IgD-negative memory B cell (primary cell): ENCODE data around the gene DLG1. TPM values are rescaled to one million over a fixed set of nuclear protein-coding genes. Genes with fewer than 3 reads are reported as not detected.
"Not testable (repeated sequence)": the region's sequence is repeated elsewhere in the genome, so short reads cannot be mapped to it uniquely, and the experiment has no call there.

Source experiments
- H3K27ac Mint-ChIP-seq, 3 donors: one replicate each; pipeline ENCODE4 v1.8.0; 2020 to 2022; ENCODE audit warnings: mild to moderate bottlenecking in 3 of 3, mixed read lengths in 3 of 3, moderate library complexity in 1 of 3
- H3K27me3 Mint-ChIP-seq: one replicate; pipeline ENCODE4 v1.8.0; 2021; ENCODE audit warnings: mixed read lengths
- H3K36me3 Mint-ChIP-seq: one replicate; pipeline ENCODE4 v1.8.0; 2020; ENCODE audit warnings: mild to moderate bottlenecking, mixed read lengths
- H3K4me1 Mint-ChIP-seq, 3 donors: one replicate each; pipeline ENCODE4 v1.8.0; 2020 to 2022; ENCODE audit warnings: mixed read lengths in 3 of 3, mild to moderate bottlenecking in 1 of 3
- H3K4me3 Mint-ChIP-seq, 4 donors: one replicate each; pipeline ENCODE4 v1.8.0; 2020 to 2022; ENCODE audit warnings: mild to moderate bottlenecking in 4 of 4, mixed read lengths in 4 of 4, moderate library complexity in 3 of 4
- H3K9me3 Mint-ChIP-seq, 3 donors: one replicate each; pipeline ENCODE4 v1.8.0; 2020 to 2021; ENCODE audit warnings: mixed read lengths in 3 of 3, mild to moderate bottlenecking in 1 of 3
- polyA plus RNA-seq: library from polyadenylated mRNA; unstranded; fragments of 300-500 nt; fragmentation: Illumina TruSeq; gene quantifications from one replicate; pipeline ENCODE4 v1.2.3, GENCODE V29; 2021

DLG1 gene
- polyA plus RNA-seq, 1 donor from 2014 or later = 28.6 TPM

- Mint-ChIP-seq H3K4me1 (peaks cover 14 to 48% (median 44%) of the 10 kb centered on the region in 3 donors), H3K36me3 (peaks cover 6% of the 10 kb centered on the region), H3K27ac (peak overlapping the region in 1 of 3 donors; percentile 46), H3K27me3 (no peaks in the 10 kb centered on the region), H3K4me3 (no peak overlapping the region), H3K9me3 (peaks cover 0 to 12% (median 4%) of the 10 kb centered on the region in 3 donors)
These were observed 88.8 kb downstream of the DLG1 start for GRCh38 chr3:197209366-197210260.

DNA sequence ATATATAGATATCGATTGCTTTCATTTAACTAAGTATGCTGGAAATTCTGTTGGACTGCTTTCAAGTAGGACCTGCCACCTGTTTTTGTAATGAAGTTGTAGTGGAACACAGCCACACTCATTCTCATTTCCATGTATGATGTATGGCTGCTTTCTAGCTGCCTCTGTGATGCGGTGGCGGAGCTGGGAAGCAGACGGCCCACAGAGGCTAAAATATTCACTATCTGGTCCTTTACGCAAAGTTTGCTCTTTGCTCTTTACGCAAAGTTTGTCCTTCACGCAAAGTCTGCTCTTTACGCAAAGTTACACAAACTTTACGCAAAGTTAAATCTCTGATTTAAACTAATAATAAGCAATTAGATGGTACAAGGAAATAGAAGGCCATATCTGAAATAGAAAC lies 91.5 kb downstream of the DLG1 start:
- H3K4me1 Mint-ChIP-seq = peaks cover 16 to 60% (median 60%) of the 10 kb centered on the region in 3 donors
- no peak overlapping the region for H3K27ac Mint-ChIP-seq
- no peaks in the 10 kb centered on the region for H3K27me3 Mint-ChIP-seq
- H3K4me3 Mint-ChIP-seq = no peak overlapping the region
- peaks cover 0 to 5% (median 4%) of the 10 kb centered on the region in 3 donors for H3K9me3 Mint-ChIP-seq
- H3K36me3 Mint-ChIP-seq = peaks cover 6% of the 10 kb centered on the region

DNA sequence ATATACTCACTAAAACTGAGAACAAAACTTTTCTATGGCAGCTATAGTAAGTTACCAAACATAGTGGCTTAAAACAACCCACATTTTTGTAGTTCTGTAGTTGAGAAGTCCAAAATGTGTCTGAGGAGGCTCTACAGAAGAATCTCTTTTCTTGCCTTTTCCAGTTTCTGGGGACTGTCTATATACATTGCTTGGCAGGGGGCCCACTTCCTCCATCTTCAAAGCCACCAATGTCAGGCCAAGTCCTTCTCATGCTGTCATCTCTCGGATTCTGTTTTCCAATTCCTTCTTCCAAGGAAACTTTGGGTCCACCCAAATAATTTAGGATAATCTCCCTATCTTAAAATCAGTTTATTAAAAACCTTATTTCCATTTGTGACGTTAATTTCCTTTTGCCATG lies 92.7 kb downstream of the DLG1 start:
- Mint-ChIP-seq H3K4me1 (peaks cover 23 to 58% (median 54%) of the 10 kb centered on the region in 3 donors), H3K27me3 (no peaks in the 10 kb centered on the region), H3K36me3 (peaks cover 7% of the 10 kb centered on the region), H3K9me3 (no peaks in the 10 kb centered on the region), H3K27ac (no peak overlapping the region), H3K4me3 (no peak overlapping the region)

- Mint-ChIP-seq H3K4me1 (peaks cover 27 to 60% (median 57%) of the 10 kb centered on the region in 3 donors), H3K4me3 (no peak overlapping the region), H3K9me3 (no peaks in the 10 kb centered on the region), H3K36me3 (peaks cover 7% of the 10 kb centered on the region), H3K27me3 (no peaks in the 10 kb centered on the region), H3K27ac (no peak overlapping the region)
These were observed 93.1 kb downstream of the DLG1 start for GRCh38 chr3:197205265-197205664.

- H3K36me3 Mint-ChIP-seq = peaks cover 7% of the 10 kb centered on the region
- H3K4me1 Mint-ChIP-seq = peaks cover 28 to 56% (median 54%) of the 10 kb centered on the region in 3 donors
- no peak overlapping the region for H3K27ac Mint-ChIP-seq
- H3K4me3 Mint-ChIP-seq = peak overlapping the region in 1 of 4 donors; percentile 25
- H3K9me3 Mint-ChIP-seq = no peaks in the 10 kb centered on the region
- H3K27me3 Mint-ChIP-seq = no peaks in the 10 kb centered on the region
These were observed 93.7 kb downstream of the DLG1 start for GRCh38 chr3:197204736-197205135.

GRCh38 chr3:197203714-197204146 lies 94.7 kb downstream of the DLG1 start:
- H3K27ac Mint-ChIP-seq = no peak overlapping the region
- no peak overlapping the region for H3K4me3 Mint-ChIP-seq
- no peaks in the 10 kb centered on the region for H3K27me3 Mint-ChIP-seq
- H3K9me3 Mint-ChIP-seq = no peaks in the 10 kb centered on the region
- H3K36me3 Mint-ChIP-seq = peaks cover 7% of the 10 kb centered on the region
- H3K4me1 Mint-ChIP-seq = peaks cover 29 to 49% (median 49%) of the 10 kb centered on the region in 3 donors

GRCh38 chr3:197202694-197203093 lies 95.7 kb downstream of the DLG1 start:
- Mint-ChIP-seq H3K27me3 (no peaks in the 10 kb centered on the region), H3K4me1 (peaks cover 26 to 46% (median 42%) of the 10 kb centered on the region in 3 donors), H3K9me3 (no peaks in the 10 kb centered on the region), H3K36me3 (peaks cover 6% of the 10 kb centered on the region), H3K27ac (no peak overlapping the region), H3K4me3 (peak overlapping the region in 1 of 4 donors; percentile 32)

GRCh38 chr3:197201791-197202452 lies 96.5 kb downstream of the DLG1 start:
- H3K27me3 Mint-ChIP-seq = no peaks in the 10 kb centered on the region
- H3K36me3 Mint-ChIP-seq = peaks cover 3% of the 10 kb centered on the region
- H3K4me3 Mint-ChIP-seq = no peak overlapping the region
- H3K9me3 Mint-ChIP-seq = no peaks in the 10 kb centered on the region
- no peak overlapping the region for H3K27ac Mint-ChIP-seq
- H3K4me1 Mint-ChIP-seq = peaks cover 26 to 46% (median 42%) of the 10 kb centered on the region in 3 donors

DNA sequence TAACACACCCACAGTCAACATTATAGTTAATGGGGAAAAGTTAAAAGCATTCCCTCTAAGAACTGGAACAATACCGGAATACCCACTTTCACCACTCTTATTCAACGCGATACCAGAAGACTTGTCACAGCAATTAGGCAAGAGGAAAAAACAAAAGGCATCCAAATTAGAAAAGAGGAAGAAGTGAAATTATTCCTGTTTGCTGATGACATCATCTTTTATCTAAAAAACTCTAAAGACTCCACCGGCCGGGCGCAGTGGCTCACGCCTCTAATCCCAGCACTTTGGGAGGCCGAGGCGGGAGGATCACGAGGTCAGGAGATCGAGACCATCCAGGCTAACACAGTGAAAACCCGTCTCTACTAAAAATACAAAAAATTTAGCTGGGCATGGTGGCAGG lies 97.6 kb downstream of the DLG1 start:
- not testable (repeated sequence) for H3K4me3 Mint-ChIP-seq, H3K27ac Mint-ChIP-seq, H3K27me3 Mint-ChIP-seq, H3K36me3 Mint-ChIP-seq, H3K9me3 Mint-ChIP-seq
- peaks cover 28 to 45% (median 42%) of the 10 kb centered on the region in 3 donors for H3K4me1 Mint-ChIP-seq

- no peak overlapping the region for H3K27ac Mint-ChIP-seq
- peaks cover 18 to 28% (median 19%) of the 10 kb centered on the region in 3 donors for H3K4me1 Mint-ChIP-seq
- peaks cover 2% of the 10 kb centered on the region for H3K36me3 Mint-ChIP-seq
- peak overlapping the region in 1 of 4 donors; percentile 4 for H3K4me3 Mint-ChIP-seq
- no peaks in the 10 kb centered on the region for H3K27me3 Mint-ChIP-seq
- no peaks in the 10 kb centered on the region for H3K9me3 Mint-ChIP-seq
These were observed 101.1 kb downstream of the DLG1 start for GRCh38 chr3:197197334-197197733.

- H3K36me3 Mint-ChIP-seq = peaks cover 1% of the 10 kb centered on the region
- H3K9me3 Mint-ChIP-seq = no peaks in the 10 kb centered on the region
- H3K4me1 Mint-ChIP-seq = peaks cover 10 to 19% (median 17%) of the 10 kb centered on the region in 3 donors
- H3K27me3 Mint-ChIP-seq = no peaks in the 10 kb centered on the region
- H3K4me3 Mint-ChIP-seq = no peak overlapping the region
- no peak overlapping the region for H3K27ac Mint-ChIP-seq
These were observed 102.2 kb downstream of the DLG1 start for GRCh38 chr3:197196192-197196591.

- H3K27ac Mint-ChIP-seq = no peak overlapping the region
- H3K9me3 Mint-ChIP-seq = no peaks in the 10 kb centered on the region
- H3K36me3 Mint-ChIP-seq = peaks cover 1% of the 10 kb centered on the region
- no peak overlapping the region for H3K4me3 Mint-ChIP-seq
- H3K27me3 Mint-ChIP-seq = no peaks in the 10 kb centered on the region
- peaks cover 3 to 14% (median 12%) of the 10 kb centered on the region in 3 donors for H3K4me1 Mint-ChIP-seq
These were observed 103.1 kb downstream of the DLG1 start for GRCh38 chr3:197195326-197195725.

GRCh38 chr3:197193759-197194158 lies 104.7 kb downstream of the DLG1 start:
- not testable (repeated sequence) for H3K27ac Mint-ChIP-seq, H3K4me1 Mint-ChIP-seq, H3K4me3 Mint-ChIP-seq, H3K36me3 Mint-ChIP-seq, H3K27me3 Mint-ChIP-seq, H3K9me3 Mint-ChIP-seq

- no peak overlapping the region for H3K4me3 Mint-ChIP-seq
- peaks cover 2 to 9% (median 3%) of the 10 kb centered on the region in 3 donors for H3K4me1 Mint-ChIP-seq
- no peaks in the 10 kb centered on the region for H3K9me3 Mint-ChIP-seq
- H3K36me3 Mint-ChIP-seq = peaks cover 1% of the 10 kb centered on the region
- H3K27me3 Mint-ChIP-seq = no peaks in the 10 kb centered on the region
- H3K27ac Mint-ChIP-seq = no peak overlapping the region
These were observed 106.5 kb downstream of the DLG1 start for GRCh38 chr3:197191897-197192296.

DNA sequence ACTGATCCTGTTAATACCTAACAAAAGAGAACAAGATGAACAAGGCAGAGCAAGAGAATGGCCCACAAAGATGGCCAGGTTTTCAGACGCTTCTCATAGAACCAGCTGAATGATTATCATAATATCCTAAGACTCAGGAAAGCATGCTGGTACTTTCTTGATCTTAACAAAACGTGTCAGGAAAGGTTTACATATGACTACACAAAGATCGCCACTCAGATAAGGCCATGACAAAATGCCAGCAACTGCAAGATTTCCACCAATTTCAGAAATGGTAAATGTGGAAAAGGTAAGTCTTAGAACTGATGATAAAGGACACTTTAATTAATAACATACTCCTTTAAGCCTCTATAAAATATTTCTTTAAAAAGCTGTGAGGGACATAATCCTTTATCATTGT lies 108.8 kb downstream of the DLG1 start:
- Mint-ChIP-seq H3K9me3 (no peaks in the 10 kb centered on the region), H3K4me3 (no peak overlapping the region), H3K27me3 (no peaks in the 10 kb centered on the region), H3K36me3 (peaks cover 1% of the 10 kb centered on the region), H3K4me1 (peaks cover 0 to 3% (median 0%) of the 10 kb centered on the region in 3 donors), H3K27ac (no peak overlapping the region)
